Esophagus muscularis mucosa (tissue), 4 donors: ENCODE measurements around the gene AK4. TPM values are rescaled to one million over a fixed set of nuclear protein-coding genes. Genes with fewer than 3 reads are reported as not detected.
"Not testable (repeated sequence)": the region's sequence is repeated elsewhere in the genome, so short reads cannot be mapped to it uniquely, and the experiment has no call there.

Experiments
- DNase-seq: peaks from one replicate; pipeline ENCODE4 v3.0.0-alpha.2; 2017; ENCODE audit errors: extremely low spot score
- H3K27ac ChIP-seq, 4 donors: fragments of 200-600 bp; sonication (generic); replicated peaks in 1 of 4; 1 replicate in 3 of 4; 2 replicates in 1 of 4; pipeline ENCODE4 v1.5.1; 2016 to 2019; ENCODE audit warnings: mild to moderate bottlenecking in 1 of 4
- H3K27me3 ChIP-seq, 4 donors: fragments of 200-600 bp; sonication (generic); one replicate each; pipeline versions ENCODE4 v1.5.1 to v1.6.0; 2016 to 2019
- H3K36me3 ChIP-seq, 4 donors: fragments of 200-600 bp; sonication (generic); one replicate each; pipeline ENCODE4 v1.5.1; 2016 to 2019
- H3K4me1 ChIP-seq, 4 donors: fragments of 200-600 bp; sonication (generic); one replicate each; pipeline ENCODE4 v1.5.1; 2016 to 2019
- H3K4me3 ChIP-seq, 4 donors: fragments of 200-600 bp; sonication (generic); 1 replicate in 2 of 4; 2 replicates in 2 of 4; pipeline ENCODE4 v1.5.1; 2016 to 2019; ENCODE audit warnings: mild to moderate bottlenecking in 4 of 4, moderate library complexity in 1 of 4
- H3K9me3 ChIP-seq, 4 donors: fragments of 200-600 bp; sonication (generic); 1 replicate in 3 of 4; 2 replicates in 1 of 4; pipeline ENCODE4 v1.5.1; 2016 to 2019
- CTCF ChIP-seq, 3 experiments: fragments of 200-600 bp in 2 of 3; fragments of 450-650 bp in 1 of 3; sonication (generic) in 2 of 3; IDR thresholded peaks; one replicate each; pipeline ENCODE4 v1.5.1; 2017 to 2019; ENCODE audit warnings: antibody characterized with exemption in 3 of 3, mild to moderate bottlenecking in 2 of 3, moderate library complexity in 1 of 3
- EP300 ChIP-seq: sonication (generic); formaldehyde crosslinking; IDR thresholded peaks from one replicate; pipeline ENCODE4 v1.6.1; 2017; ENCODE audit warnings: antibody characterized with exemption
- POLR2A ChIP-seq: fragments of 450-650 bp; IDR thresholded peaks from one replicate; pipeline ENCODE4 v1.6.1; 2017; ENCODE audit warnings: antibody characterized with exemption, moderate library complexity, mild to moderate bottlenecking, low read depth
- POLR2AphosphoS5 ChIP-seq, 2 donors: sonication (generic); formaldehyde crosslinking; IDR thresholded peaks; one replicate each; pipeline ENCODE4 v1.6.1; 2017; ENCODE audit warnings: antibody characterized with exemption in 2 of 2
- WGBS: methylation state at CpG from one replicate; pipeline ENCODE4 v1.1.5; 2018; 5-methylcytosine and 5-hydroxymethylcytosine counted together
- intact Hi-C: fragments of 100-400 bp; cut with DNase I; formaldehyde crosslinking; loops from one replicate; pipeline ENCODE4 v1.15.1; 2023
- total RNA-seq, 4 donors: library from RNA; depleted of rRNA; stranded (reverse); fragments of >200 nt; gene quantifications; one replicate each; pipeline versions ENCODE4 v1.1.0 to v1.2.1, GENCODE V29; 2016

The AK4 gene
- total RNA-seq: 10 to 100 TPM; 41.1 to 66.0 (median 51.2) TPM

- no CpG with 5 or more reads among the region's 33 CpGs for whole genome bisulfite sequencing
- Histone ChIP-seq H3K4me1 (peaks cover 20 to 52% (median 32%) of the 10 kb centered on the region in 4 donors), H3K27ac (peak within 1 kb of the TSS; percentile 90 to 97 (median 92))
Observed at GRCh38 chr1:65148178-65148547, at the start of gene AK4. AK4 (plus strand) TSS chr1:65148203; CDS start chr1:65148408, 205 bp downstream.

GRCh38 chr1:65103807-65104206, 44.2 kb upstream of the AK4 start:
- H3K4me3 ChIP-seq: no peak overlapping the region
- no peaks in the 10 kb centered on the region for H3K27me3 ChIP-seq
- no peaks in the 10 kb centered on the region for H3K4me1 ChIP-seq
- 93% methylated on average over 3 of the region's 3 CpGs for WGBS
- DNase-seq: no peak
- no peak for TF ChIP-seq POLR2AphosphoS5 (IDR thresholded peaks at IDR 0.05)
- no peak for TF ChIP-seq EP300
- TF ChIP-seq POLR2A: no peak
- TF ChIP-seq CTCF (IDR thresholded peaks at IDR 0.05): no peak
- peaks cover 0 to 25% (median 21%) of the 10 kb centered on the region in 4 donors for H3K9me3 ChIP-seq
- H3K27ac ChIP-seq: no peak overlapping the region
- H3K36me3 ChIP-seq: no peaks in the 10 kb centered on the region
- intact Hi-C loops: no loop called here

More at GRCh38 chr1:65148178-65148547, at the start of gene AK4:
- not testable (repeated sequence) for H3K9me3 ChIP-seq, H3K36me3 ChIP-seq, H3K27me3 ChIP-seq, DNase-seq
- H3K4me3 ChIP-seq: peak within 1 kb of the TSS; percentile 91 to 94 (median 94)
- intact Hi-C loops: loop anchor here (5.0 kb wide), 1 partner anchor 81 kb away; no protein-coding TSS in a partner anchor

GRCh38 chr1:65104854-65105534, 43.0 kb upstream of the AK4 start:
- WGBS: 74% methylated on average over 1 of the region's 1 CpG
- H3K9me3 ChIP-seq: peaks cover 0 to 14% (median 9%) of the 10 kb centered on the region in 4 donors
- intact Hi-C loops: no loop called here
- no peak overlapping the region for H3K4me3 ChIP-seq
- DNase-seq: no peak
- H3K27ac ChIP-seq: no peak overlapping the region
- no peaks in the 10 kb centered on the region for H3K36me3 ChIP-seq
- H3K27me3 ChIP-seq: no peaks in the 10 kb centered on the region
- TF ChIP-seq EP300 (no peak), POLR2A (no peak)
- no peaks in the 10 kb centered on the region for H3K4me1 ChIP-seq

GRCh38 chr1:65105596-65105995, 42.4 kb upstream of the AK4 start:
- H3K27ac ChIP-seq: no peak overlapping the region
- H3K27me3 ChIP-seq: no peaks in the 10 kb centered on the region
- H3K36me3 ChIP-seq: no peaks in the 10 kb centered on the region
- H3K4me1 ChIP-seq: no peaks in the 10 kb centered on the region
- WGBS: 86% methylated on average over 4 of the region's 4 CpGs
- TF ChIP-seq CTCF (IDR thresholded peaks at IDR 0.05): no peak
- DNase-seq: no peak
- intact Hi-C loops: no loop called here
- peaks cover 0 to 11% (median 5%) of the 10 kb centered on the region in 4 donors for H3K9me3 ChIP-seq
- H3K4me3 ChIP-seq: no peak overlapping the region

- Histone ChIP-seq H3K36me3 (no peaks in the 10 kb centered on the region), H3K9me3 (no peaks in the 10 kb centered on the region), H3K4me3 (no peak overlapping the region), H3K27me3 (no peaks in the 10 kb centered on the region), H3K27ac (no peak overlapping the region), H3K4me1 (peaks cover 0 to 8% (median 6%) of the 10 kb centered on the region in 4 donors)
- no peak for DNase-seq
- intact Hi-C loops: no loop called here
- WGBS: 86% methylated on average over 4 of the region's 4 CpGs
- TF ChIP-seq CTCF (IDR thresholded peaks at IDR 0.05) (no peak), POLR2A (no peak), EP300 (no peak)
Observed at GRCh38 chr1:65108025-65108642, 39.9 kb upstream of the AK4 start.

- H3K36me3 ChIP-seq: no peaks in the 10 kb centered on the region
- no peak for TF ChIP-seq CTCF (IDR thresholded peaks at IDR 0.05)
- TF ChIP-seq POLR2A: no peak
- no peak for TF ChIP-seq POLR2AphosphoS5 (IDR thresholded peaks at IDR 0.05)
- TF ChIP-seq EP300: no peak
- no peaks in the 10 kb centered on the region for H3K9me3 ChIP-seq
- no peak overlapping the region for H3K27ac ChIP-seq
- intact Hi-C loops: no loop called here
- no peak overlapping the region for H3K4me3 ChIP-seq
- 77% methylated on average over 4 of the region's 4 CpGs for WGBS
- no peaks in the 10 kb centered on the region for H3K27me3 ChIP-seq
- peaks cover 2 to 20% (median 15%) of the 10 kb centered on the region in 4 donors for H3K4me1 ChIP-seq
- no peak for DNase-seq
Observed at GRCh38 chr1:65109487-65109886, 38.5 kb upstream of the AK4 start.
